SK-N-SH (cell line): ENCODE results near the gene ANKRD39. TPM values are rescaled to one million over a fixed set of nuclear protein-coding genes. Genes with fewer than 3 reads are reported as not detected.

Experiments
- ELF1 ChIP-seq: IDR thresholded peaks from 2 replicates; pipeline ENCODE4 v1.4.0; 2012
- EP300 ChIP-seq, 2 experiments: IDR thresholded peaks; 2 replicates each; pipeline versions ENCODE4 v1.4.0 to v1.6.1; 2012; ENCODE audit warnings: borderline replicate concordance in 1 of 2, low read depth in 1 of 2, low read length in 1 of 2
- EZH2phosphoT487 ChIP-seq: fragments of 200-600 bp; sonication (generic); IDR thresholded peaks from 2 replicates; pipeline ENCODE4 v1.6.1; 2017; ENCODE audit warnings: low read depth, mixed run types, mild to moderate bottlenecking, antibody characterized with exemption, moderate library complexity, borderline replicate concordance
- FOSL2 ChIP-seq: IDR thresholded peaks from 2 replicates; pipeline ENCODE4 v1.4.0; 2012; ENCODE audit warnings: low read depth, mild to moderate bottlenecking, moderate library complexity, borderline replicate concordance
- FOXJ3 ChIP-seq: sonication (generic); formaldehyde crosslinking; IDR thresholded peaks from 2 replicates; pipeline ENCODE4 v1.5.1; 2020; ENCODE audit warnings: mild to moderate bottlenecking, missing genetic modification reagents
- JUND ChIP-seq: IDR thresholded peaks from 2 replicates; pipeline ENCODE4 v1.4.0; 2012
- NFIC ChIP-seq: IDR thresholded peaks from 2 replicates; pipeline ENCODE4 v1.4.0; 2012; ENCODE audit warnings: borderline replicate concordance
- SMC3 ChIP-seq: IDR thresholded peaks from 2 replicates; pipeline ENCODE4 v1.6.1; 2012; ENCODE audit warnings: low read depth, low read length, improper control_type of control experiment
- TAF1 ChIP-seq: IDR thresholded peaks from 2 replicates; pipeline ENCODE4 v1.6.1; 2012; ENCODE audit warnings: low read depth, mild to moderate bottlenecking, low read length, moderate library complexity, borderline replicate concordance
- TEAD4 ChIP-seq: IDR thresholded peaks from 2 replicates; pipeline ENCODE4 v1.4.0; 2012; ENCODE audit warnings: mild to moderate bottlenecking, borderline replicate concordance; ENCODE audit not compliant: insufficient read depth
- polyA plus RNA-seq, 3 experiments: library from polyadenylated mRNA; depleted of rRNA; stranded (reverse); fragments of >200 nt; gene quantifications; 2 replicates each; pipeline ENCODE4 v1.2.3, GENCODE V29; 2012
- TF ChIP-seq, protein P1 (sequence below): IDR thresholded peaks from 2 replicates; pipeline ENCODE4 v1.4.0; 2012; ENCODE audit warnings: low read depth, borderline replicate concordance
- TF ChIP-seq, protein P2 (sequence below): IDR thresholded peaks from 2 replicates; pipeline ENCODE4 v1.4.0; 2012; ENCODE audit warnings: low read depth, borderline replicate concordance
- TF ChIP-seq, protein P3 (sequence below): IDR thresholded peaks from 2 replicates; pipeline ENCODE4 v1.6.1; 2012; ENCODE audit warnings: mild to moderate bottlenecking, low read depth, low read length, moderate library complexity
- TF ChIP-seq, protein P4 (sequence below): IDR thresholded peaks from 2 replicates; pipeline ENCODE4; 2012

Gene ANKRD39
- polyA plus RNA-seq, 1 of the 3 experiments (the other 2 are of a cell fraction): 11.8 TPM

DNA sequence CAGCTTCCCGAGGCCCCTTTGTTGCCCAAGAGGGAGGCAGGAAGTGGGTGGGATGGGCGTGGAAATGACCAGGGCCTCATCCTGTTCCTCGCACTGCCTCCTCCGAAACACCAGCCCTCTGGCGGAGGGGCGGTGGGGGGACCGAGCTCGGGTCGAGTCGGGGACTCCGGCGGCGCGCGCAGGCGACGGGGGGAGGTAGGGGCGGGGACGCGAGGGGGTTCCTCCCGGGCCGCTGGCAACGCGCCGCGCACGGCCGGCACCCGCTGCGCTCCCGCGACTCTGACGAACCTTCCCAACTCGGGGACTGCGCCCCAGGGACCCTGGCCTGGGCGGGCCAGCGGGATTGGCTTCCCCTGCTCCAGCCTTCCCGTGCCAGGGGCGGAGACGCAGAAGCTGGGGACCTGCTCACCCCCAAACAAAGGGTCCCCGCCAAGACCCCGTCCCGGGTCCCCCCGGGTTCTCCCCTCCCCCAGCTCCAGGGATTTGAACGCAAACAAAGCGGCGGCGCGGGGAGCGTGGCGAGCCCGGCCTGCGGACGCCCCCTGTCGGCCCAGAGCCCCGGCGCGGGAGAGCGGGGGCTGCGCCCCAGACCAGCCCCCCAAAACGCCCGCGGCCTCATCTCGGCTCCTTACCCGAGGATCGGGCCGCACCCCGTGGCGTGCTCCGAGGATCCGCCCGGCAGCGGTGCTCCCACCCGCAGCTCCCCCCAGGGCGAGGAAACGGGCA, 10.9 kb upstream of the ANKRD39 start (continued):
- TF ChIP-seq, protein P1, sequence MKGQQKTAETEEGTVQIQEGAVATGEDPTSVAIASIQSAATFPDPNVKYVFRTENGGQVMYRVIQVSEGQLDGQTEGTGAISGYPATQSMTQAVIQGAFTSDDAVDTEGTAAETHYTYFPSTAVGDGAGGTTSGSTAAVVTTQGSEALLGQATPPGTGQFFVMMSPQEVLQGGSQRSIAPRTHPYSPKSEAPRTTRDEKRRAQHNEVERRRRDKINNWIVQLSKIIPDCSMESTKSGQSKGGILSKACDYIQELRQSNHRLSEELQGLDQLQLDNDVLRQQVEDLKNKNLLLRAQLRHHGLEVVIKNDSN: no peak
- TF ChIP-seq FOXJ3 (CRISPR knock-in tag): no peak
- TF ChIP-seq TEAD4: 0 out of 2 replicates have a peak, but pooled peaks have one; percentile 33
- no peak for TF ChIP-seq FOSL2
- TF ChIP-seq JUND: no peak
- TF ChIP-seq EZH2phosphoT487: no peak
- TF ChIP-seq ELF1: no peak
- peak; percentile 68 for TF ChIP-seq TAF1
- TF ChIP-seq SMC3: no peak
- TF ChIP-seq, protein P2, sequence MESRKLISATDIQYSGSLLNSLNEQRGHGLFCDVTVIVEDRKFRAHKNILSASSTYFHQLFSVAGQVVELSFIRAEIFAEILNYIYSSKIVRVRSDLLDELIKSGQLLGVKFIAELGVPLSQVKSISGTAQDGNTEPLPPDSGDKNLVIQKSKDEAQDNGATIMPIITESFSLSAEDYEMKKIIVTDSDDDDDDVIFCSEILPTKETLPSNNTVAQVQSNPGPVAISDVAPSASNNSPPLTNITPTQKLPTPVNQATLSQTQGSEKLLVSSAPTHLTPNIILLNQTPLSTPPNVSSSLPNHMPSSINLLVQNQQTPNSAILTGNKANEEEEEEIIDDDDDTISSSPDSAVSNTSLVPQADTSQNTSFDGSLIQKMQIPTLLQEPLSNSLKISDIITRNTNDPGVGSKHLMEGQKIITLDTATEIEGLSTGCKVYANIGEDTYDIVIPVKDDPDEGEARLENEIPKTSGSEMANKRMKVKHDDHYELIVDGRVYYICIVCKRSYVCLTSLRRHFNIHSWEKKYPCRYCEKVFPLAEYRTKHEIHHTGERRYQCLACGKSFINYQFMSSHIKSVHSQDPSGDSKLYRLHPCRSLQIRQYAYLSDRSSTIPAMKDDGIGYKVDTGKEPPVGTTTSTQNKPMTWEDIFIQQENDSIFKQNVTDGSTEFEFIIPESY: no peak
- no peak for TF ChIP-seq EP300 (IDR thresholded peaks at IDR 0.05; ENCODE audit: borderline replicate concordance in 1 of 2, low read depth in 1 of 2, low read length in 1 of 2)
- TF ChIP-seq, protein P3, sequence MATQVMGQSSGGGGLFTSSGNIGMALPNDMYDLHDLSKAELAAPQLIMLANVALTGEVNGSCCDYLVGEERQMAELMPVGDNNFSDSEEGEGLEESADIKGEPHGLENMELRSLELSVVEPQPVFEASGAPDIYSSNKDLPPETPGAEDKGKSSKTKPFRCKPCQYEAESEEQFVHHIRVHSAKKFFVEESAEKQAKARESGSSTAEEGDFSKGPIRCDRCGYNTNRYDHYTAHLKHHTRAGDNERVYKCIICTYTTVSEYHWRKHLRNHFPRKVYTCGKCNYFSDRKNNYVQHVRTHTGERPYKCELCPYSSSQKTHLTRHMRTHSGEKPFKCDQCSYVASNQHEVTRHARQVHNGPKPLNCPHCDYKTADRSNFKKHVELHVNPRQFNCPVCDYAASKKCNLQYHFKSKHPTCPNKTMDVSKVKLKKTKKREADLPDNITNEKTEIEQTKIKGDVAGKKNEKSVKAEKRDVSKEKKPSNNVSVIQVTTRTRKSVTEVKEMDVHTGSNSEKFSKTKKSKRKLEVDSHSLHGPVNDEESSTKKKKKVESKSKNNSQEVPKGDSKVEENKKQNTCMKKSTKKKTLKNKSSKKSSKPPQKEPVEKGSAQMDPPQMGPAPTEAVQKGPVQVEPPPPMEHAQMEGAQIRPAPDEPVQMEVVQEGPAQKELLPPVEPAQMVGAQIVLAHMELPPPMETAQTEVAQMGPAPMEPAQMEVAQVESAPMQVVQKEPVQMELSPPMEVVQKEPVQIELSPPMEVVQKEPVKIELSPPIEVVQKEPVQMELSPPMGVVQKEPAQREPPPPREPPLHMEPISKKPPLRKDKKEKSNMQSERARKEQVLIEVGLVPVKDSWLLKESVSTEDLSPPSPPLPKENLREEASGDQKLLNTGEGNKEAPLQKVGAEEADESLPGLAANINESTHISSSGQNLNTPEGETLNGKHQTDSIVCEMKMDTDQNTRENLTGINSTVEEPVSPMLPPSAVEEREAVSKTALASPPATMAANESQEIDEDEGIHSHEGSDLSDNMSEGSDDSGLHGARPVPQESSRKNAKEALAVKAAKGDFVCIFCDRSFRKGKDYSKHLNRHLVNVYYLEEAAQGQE: no peak; the same call in 1 of the 2 replicates
- TF ChIP-seq, protein P4, sequence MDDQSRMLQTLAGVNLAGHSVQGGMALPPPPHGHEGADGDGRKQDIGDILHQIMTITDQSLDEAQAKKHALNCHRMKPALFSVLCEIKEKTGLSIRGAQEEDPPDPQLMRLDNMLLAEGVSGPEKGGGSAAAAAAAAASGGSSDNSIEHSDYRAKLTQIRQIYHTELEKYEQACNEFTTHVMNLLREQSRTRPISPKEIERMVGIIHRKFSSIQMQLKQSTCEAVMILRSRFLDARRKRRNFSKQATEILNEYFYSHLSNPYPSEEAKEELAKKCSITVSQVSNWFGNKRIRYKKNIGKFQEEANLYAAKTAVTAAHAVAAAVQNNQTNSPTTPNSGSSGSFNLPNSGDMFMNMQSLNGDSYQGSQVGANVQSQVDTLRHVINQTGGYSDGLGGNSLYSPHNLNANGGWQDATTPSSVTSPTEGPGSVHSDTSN: no peak
- TF ChIP-seq NFIC: no peak
